Stimulated activated CD4-positive, alpha-beta T cell treated with anti-CD3 and anti-CD28 coated beads, Interleukin-1b, Interleukin-23, amount 100 ng/mL, for 4 hours (primary cell): ENCODE data around the gene LRRC32.
A peak's percentile ranks its signal among the peaks of the same experiment; 100 is the strongest.

ENCODE experiments used
- DNase-seq, 2 donors: peaks; one replicate each; pipeline ENCODE4 v3.0.0-alpha.2; 2020; ENCODE audit warnings: low read depth in 2 of 2

Gene LRRC32, protein sequence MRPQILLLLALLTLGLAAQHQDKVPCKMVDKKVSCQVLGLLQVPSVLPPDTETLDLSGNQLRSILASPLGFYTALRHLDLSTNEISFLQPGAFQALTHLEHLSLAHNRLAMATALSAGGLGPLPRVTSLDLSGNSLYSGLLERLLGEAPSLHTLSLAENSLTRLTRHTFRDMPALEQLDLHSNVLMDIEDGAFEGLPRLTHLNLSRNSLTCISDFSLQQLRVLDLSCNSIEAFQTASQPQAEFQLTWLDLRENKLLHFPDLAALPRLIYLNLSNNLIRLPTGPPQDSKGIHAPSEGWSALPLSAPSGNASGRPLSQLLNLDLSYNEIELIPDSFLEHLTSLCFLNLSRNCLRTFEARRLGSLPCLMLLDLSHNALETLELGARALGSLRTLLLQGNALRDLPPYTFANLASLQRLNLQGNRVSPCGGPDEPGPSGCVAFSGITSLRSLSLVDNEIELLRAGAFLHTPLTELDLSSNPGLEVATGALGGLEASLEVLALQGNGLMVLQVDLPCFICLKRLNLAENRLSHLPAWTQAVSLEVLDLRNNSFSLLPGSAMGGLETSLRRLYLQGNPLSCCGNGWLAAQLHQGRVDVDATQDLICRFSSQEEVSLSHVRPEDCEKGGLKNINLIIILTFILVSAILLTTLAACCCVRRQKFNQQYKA

DNA sequence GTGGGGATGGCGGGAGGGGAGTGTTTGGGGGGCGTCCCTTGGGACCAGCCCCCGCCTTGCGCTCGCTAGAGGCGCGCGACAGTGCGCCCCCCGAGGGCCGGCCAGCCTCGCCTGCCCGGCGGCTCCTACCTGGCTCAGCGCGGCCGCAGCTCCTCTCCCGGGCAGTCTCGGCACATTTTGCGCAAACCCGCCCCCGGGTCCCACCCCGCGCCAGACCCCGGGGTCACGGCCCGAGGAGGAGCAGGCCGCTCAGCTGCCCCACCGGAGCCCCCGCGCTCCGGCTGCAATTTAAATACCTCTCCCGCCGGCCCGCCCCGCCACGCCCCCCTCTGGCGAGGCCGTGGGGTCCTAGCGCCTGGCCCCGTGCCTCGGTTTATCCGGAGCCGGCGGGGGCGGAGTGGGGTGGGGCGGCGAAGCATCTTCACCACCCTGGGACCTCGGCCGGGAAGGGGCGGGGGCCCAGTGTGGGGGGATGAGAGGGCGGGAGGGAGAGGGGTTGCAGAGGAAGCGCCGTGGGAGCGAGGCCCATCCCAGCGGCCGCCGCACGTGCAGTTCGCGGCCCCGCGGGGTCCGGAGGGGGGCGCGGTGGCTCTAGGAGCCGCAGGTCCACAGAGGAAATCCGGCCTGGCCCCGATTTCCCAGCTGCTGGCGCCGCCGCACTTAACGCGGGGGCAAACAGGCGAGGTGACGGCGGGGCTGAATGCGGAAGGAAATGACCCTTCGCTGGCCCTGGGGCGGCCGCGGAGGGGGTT is at the start of gene LRRC32:
Gene LRRC32, minus strand, starts transcription at position 263 of the 752 bp plus-strand sequence. CDS start 4,793 bp downstream, outside the sequence.
- peak; percentile 8 to 33 for DNase-seq

DNA sequence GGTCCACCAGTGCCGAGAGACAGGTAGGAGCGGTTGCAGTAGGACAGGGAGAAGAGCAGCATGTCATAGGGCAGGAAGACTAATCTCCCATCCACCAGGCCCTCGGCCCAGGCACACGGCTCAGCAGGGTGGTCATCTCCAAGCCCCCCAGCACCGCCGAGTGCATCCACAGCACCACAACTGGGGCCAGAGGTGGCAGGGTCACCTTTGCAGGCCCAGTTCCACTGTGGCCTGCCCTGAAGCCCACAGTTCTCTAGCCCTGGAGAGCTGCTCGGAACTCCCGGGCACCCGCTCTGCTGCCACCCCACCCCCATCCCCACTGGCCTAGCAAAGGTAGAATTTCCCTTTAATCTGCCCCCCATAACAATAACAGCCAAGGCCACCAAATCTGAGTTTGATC is 49.1 kb upstream of the LRRC32 start:
- no peak for DNase-seq

DNA sequence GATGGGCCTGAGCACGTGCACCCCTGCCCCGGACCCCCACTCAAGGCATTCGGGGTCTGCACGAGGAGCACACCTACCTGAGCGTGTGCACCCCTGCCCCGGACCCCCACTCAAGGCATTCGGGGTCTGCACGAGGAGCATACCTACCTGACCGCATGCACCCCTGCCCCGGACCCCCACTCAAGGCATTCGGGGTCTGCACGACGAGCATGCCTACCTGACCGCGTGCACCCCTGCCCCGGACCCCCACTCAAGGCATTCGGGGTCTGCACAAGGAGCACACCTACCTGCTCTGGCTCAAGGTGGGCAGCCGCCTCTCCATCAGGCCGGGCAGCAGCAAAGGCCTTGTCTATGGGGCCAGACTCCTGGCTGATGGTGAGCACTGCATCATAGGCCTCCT is 48.7 kb upstream of the LRRC32 start:
- no peak for DNase-seq

DNA sequence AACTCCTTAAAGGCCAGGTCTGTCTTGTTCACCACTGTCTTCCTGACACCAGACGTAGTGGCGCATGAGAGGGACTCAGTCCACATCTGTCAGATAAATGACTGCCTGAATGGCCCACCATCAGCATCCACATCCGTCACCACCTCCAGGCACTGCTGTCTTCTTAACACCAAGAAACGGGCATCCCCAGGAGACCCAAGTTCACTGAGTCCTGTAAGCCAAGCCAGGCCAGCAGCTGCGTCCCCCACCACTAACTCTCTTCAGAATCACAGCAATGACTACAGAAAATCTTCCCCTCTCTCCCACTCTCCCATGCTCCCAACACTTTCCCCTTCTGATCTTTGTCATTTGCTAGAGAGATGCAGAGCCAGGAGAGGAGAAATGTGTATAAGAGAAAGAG is 47.3 kb upstream of the LRRC32 start:
- DNase-seq = no peak

DNA sequence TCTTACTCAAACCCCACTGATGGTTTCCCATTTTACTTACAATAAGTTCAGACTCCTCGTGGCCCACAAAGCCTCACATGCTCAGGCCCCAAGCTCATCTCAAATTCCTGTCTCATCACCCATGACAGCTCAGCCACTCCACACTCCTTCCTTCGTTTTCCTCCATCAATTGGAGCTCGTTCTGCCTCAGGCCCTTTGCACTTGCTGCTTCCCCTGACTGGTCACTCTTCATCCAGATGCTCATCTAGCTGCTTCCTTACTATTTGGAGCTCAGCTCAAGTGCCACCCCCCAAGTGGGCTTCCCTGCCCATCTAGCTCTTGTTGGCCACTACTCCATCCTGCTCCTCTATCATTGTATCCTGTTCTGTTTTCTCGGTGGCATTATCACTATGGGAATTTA is 46.8 kb upstream of the LRRC32 start:
- DNase-seq = no peak

DNA sequence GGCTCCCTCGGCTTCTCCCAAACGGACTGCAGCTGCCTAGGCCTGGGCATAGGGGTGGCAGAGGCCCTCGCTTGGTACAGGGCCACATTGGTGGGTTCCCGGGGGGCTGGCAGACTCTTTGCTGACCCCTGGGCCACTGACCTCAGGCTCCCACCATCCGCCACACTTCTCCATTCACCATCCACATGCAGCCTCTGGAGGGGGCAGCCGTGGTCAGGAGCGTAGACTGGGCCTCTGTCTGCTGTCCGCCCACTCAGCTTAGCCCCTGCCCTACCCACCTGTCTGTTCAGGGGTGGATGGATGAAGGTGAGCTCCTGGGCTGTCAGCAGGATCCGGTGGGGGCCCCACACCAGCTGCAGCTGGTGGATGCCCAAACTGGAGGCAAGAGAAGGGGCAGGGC is 45.7 kb upstream of the LRRC32 start:
- no peak for DNase-seq

DNA sequence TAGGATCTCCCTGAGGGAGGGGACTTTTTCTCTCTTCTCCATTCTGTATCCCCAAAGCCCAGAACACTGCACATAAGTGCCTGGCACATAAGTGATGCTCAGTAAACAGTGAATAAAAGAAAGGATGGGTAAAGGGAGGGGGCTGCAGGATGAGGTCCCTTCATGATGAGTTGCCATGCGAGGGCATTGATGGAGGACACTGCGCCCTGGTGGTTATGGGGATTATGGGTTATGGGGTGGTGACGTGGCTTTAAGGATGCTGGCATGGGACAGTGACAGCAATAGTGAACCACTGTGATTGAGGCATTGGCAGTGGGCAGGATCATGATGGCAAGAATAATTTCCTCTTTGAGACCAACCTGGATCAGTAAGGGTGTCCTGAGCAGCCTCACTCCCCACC is 43.9 kb upstream of the LRRC32 start:
- no peak for DNase-seq

DNA sequence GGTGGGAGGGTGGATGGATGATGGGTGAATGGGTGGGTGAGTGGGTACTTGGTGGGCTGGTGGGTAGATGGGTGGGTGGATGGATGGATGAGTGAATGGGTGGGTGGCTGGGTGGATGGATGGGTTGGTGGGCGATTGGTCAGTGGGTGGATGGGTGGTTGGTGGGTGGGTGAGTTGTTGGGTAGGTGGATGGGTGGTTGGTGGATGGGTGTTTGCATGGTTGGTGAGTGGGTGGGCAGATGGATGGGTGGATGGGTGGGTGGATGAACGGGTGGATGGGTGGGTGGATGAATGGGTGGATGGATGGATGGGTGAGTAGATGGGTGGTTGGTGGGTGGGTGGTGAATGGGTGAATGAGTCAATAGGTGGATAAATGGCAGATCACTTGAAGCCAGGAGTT is 43.0 kb upstream of the LRRC32 start:
- no peak for DNase-seq

DNA sequence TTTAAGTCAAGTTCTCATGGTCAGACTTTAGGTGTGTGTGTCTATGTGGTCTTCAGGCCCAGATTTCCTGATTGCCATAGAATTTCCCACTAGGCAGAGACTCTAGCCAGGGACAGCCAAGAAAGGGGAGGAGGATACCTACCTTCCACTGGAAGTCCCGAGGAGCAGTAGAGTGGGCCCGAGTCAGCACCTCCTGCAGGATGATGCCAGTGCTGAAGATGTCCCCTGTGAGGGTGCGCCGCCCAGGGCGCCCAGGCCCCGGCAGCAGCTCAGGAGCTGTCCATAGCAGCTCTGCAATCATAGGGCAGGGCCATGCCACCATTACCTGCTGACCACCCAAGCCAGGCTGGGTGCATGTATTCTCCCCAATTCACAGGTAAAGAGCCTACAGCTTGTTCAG is 41.6 kb upstream of the LRRC32 start:
- DNase-seq = no peak

DNA sequence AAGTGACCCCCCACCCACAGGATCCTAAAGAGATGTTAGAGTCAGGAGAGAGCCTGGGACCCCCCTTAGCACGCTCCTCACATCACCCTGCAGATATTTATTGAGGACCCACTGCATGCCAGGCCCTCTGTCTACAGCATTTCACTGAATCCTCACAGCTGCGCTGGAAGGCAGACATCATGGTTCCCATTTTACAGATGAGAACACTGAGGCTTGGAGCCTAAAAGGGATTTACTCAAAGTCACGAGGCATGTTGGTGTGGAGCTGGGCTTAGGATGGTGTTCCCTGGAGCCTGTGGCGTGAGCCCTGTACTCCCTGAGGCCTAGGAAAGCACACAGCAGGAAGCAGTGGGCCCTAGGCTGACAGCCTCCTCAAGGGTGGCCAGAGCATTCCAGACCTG is 39.2 kb upstream of the LRRC32 start:
- DNase-seq = no peak

DNA sequence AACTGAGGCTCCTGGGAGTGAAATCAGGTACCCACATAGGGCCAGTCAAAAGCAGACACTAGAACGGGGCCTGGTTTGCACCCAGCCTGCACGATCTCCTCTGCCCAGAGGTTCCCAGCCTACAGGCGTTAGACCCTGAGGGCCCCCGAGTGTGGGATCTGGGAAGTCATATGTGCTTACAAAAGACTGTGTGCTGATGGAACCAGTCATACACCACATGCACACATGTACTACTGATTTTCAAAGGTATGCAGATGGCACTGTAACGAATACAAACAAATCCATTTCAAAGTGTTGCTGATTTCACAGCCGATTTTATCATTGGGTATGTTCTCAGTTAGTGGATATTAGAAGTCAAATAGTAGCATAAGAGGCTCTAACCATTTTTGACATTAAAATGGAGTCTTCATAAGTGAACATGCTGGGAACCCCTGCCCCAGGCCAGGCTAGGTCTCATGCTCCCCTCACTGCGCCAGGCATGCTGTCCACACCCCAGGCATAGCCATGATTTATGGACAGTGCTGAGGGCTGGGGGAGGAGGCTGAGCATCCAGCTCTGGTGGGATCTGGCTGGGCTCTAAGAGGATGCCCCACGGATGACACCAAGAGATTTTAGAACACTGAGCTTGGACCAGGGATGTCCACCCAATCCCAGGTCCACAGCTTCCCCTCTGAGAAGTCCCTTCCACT is 38.6 kb upstream of the LRRC32 start:
- no peak for DNase-seq

DNA sequence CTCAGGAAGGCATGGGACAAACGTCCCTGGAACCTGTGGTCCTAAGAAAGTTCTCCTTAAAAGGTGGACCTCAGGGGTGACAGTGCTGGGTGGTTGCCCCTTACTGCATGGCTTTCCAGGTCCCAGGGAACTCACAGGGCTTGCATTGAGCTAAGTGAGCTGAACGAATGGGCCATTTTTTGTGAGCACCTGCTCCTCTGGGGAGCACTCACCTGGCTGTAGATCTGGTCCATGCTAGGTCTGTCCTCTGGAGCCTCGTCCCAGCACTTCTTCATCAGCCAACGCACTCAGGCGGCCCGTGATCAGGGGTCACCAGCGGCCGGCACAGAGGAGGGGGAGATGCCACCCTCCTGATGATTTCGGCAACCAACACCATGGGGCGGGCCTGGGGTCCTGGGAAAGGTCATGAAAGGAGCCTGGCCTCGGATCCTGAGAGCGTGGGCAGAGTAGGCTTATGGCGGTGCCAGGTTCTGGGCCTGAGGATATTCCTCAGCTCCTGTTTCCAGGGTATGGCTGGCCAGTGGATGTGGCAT is 36.8 kb upstream of the LRRC32 start:
- DNase-seq = no peak

DNA sequence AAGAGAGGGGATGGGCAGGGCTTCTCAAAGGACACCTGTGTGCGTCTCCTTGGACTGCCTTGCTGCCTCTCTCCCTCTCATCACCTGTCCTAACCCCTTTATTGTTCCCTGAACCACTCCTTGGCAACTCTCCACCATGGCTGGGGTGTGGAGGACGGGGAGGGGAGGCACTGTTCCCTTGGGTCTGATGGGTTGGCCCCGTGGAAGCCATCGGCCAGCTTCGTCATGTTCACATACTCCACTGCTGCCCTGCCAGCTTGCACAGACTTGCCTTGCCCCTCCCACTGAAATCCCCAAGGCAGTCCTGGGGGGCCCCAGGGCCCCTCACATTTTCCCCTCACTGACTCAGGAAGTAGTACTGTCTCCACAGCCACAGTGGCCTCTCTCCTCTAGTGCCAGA is 36.1 kb upstream of the LRRC32 start:
- no peak for DNase-seq

DNA sequence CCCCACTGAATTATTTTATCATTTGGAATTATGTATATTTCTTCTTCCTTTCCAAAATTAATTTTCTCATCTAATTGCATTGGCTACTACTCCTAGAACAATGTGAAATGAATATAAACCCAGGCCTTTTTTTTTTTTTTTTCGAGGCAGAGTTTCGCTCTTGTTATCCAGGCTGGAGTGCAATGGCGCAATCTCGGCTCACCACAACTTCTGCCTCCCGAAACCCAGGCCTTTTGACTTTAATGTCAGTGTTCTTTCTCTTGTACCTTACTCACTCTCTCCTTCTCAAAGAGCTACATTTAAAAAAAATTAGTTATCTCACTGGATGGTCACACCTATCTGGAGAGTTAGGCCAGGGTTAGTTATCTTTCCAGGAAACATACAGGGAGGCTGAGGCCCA is 35.3 kb upstream of the LRRC32 start:
- DNase-seq = no peak

DNA sequence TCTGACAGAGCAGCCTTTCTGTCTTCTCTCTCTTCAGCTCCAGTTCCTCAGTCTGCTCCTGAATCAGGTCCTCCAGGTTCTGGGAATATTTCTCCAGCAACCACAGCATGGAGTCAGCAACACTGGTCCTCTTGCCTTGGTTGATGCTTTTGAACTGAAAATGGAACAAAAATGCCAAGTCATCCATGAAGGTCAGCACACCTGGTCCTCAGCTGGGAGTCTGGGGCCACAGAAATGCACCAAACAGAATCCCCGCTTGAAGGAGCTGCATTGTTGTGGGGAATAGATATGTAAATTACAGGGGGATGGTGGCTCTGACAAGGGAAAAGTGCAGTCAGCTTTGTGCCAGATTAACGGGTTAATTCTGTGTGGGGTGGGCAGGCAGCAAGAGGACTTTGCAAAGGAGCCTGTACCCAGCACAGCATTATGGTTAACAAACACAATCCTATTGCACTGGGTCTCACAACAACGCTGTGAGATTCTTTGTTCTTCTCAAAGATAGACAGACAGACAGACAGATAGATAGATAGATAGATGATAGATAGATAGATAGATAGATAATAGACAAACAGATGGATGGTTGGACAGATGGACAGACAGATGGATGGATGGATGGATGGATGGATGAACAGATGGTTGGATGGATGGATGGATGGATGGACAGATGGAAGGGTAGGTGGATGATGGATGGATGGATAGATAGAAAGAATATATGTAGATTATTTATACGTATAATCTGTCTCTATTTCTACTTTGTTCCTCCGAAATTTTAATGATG is 33.8 kb upstream of the LRRC32 start:
- no peak for DNase-seq

DNA sequence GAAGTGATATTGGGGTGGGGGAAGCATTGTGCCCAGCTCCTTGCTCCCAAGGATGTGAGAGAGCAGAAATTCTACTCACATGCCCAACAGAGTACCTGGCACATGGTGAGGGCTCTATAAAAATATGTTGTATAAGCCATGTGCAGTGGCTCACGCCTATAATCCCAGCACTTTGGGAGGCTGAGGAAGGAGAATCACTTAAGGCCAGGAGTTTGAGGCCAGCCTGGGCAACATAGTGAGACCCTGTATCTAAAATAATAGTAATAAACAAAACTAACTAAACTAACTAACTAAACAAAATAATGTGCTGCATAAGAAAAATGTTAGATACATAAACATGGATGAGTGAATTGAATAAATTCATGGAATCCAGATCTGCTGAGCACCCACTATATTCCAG is 33.2 kb upstream of the LRRC32 start:
- DNase-seq = no peak

DNA sequence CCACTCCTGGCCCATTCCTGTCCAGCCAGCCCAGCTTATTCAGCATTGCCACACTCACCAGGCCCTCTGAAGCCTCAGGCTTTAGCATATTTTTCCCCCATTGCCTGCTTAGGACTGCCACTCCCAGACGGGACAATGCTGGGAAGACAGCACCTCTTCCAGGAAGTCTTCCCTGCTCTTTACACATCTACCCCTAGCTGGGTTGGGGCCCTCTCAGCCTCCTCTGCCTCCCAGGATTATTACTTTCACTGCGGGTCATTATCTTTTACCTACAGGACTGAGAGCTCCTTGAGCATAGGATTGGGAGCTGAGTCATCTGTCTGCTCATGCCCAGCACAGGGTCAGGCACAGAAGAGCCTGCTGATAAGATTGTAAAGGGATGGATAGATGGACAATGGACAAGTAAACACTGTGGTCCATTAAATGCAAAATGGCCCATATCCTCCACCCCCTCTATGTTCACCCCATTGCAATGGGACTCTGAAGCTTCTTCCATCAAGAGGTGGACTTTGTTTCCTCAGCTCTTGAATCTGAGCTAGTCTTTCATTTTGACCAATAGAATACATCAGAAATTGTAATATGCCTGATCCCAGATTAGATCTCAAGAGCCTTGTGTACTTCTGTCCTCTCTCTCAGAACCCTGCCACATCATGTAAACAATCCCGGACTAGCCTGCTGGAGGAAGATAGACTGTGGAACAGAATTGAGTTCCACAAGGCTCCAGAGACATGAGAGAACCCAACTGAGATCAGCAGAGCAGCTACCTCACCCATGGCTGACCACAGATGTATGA is 32.0 kb upstream of the LRRC32 start:
- DNase-seq = no peak

DNA sequence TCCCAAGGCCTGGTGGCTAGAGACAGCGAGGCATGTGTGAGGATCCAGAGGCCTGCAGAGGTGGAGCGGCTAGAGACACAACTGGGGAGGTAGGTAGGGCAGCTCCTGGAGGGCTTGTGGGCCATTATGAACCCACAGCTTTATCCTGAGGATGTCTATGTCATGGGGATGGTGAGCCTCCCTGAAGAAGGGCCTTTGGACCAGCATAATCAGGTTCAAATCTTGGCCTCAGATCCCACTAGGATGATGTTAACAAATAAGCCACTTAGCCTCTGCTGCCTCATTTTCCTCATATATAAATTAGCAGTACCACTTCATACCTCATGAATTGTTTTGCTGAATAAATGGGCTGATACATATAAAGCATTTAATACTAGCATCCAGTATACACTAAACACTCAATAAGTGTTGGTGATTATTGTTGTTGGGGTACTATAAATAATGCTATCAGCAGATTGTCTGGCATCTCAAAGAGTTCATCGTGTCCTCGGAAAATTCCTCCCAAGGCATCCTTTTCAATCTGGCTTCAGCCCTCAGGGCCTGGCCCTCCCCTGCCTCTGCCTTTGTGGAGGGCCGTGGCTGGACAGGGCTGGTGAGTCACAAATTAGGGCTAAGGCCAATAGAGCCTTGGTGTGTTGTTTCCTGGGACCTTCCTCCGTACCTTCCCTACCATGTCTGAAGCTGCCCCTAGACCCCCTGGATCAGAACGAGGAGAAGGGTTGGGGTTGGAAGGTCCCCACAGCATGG is 30.9 kb upstream of the LRRC32 start:
- no peak for DNase-seq
